Fibroblast of lung (primary cell): ENCODE measurements around the gene ZFC3H1.

Experiments
- CTCF ChIP-seq, 2 donors: IDR thresholded peaks in 1 of 2; conservative IDR thresholded peaks in 1 of 2; 1 replicate in 1 of 2; 2 replicates in 1 of 2; pipeline ENCODE4 v1.5.1; 2011 to 2012; ENCODE audit warnings: low read length in 2 of 2, control low read depth in 1 of 2, inconsistent platforms in 1 of 2, low read depth in 1 of 2, mild to moderate bottlenecking in 1 of 2
- EZH2 ChIP-seq: IDR thresholded peaks from 2 replicates; pipeline ENCODE4 v1.5.1; 2012; ENCODE audit warnings: low read length, control low read depth, mild to moderate bottlenecking; ENCODE audit errors: missing control alignments

- TF ChIP-seq CTCF (conservative IDR thresholded peaks at IDR 0.05 in 1 of 2, IDR thresholded peaks at IDR 0.05 in 1 of 2; ENCODE audit: low read depth in 1 of 2, low read length in 2 of 2) (no peak), EZH2 (no peak)
These were observed 36.9 kb downstream of the ZFC3H1 start for GRCh38 chr12:71626768-71627167.
